HepG2 (cell line): ENCODE results near the gene GH2. TPM values are rescaled to one million over a fixed set of nuclear protein-coding genes. Genes with fewer than 3 reads are reported as not detected.

Experiments used
- ATM ChIP-seq: fragments of 450-650 bp; IDR thresholded peaks from 2 replicates; pipeline ENCODE4 v1.7.1; 2017; ENCODE audit warnings: mild to moderate bottlenecking, borderline replicate concordance
- DRAP1 ChIP-seq: IDR thresholded peaks from 2 replicates; pipeline ENCODE4 v1.6.1; 2016; ENCODE audit warnings: missing genetic modification reagents, missing compliant biosample characterization
- HMG20A ChIP-seq: IDR thresholded peaks from 2 replicates; pipeline ENCODE4 v1.6.1; 2016; ENCODE audit warnings: borderline replicate concordance
- JUN ChIP-seq: sonication (generic); formaldehyde crosslinking; IDR thresholded peaks from 2 replicates; pipeline ENCODE4 v1.4.0; 2020; ENCODE audit warnings: mild to moderate bottlenecking, missing genetic modification reagents
- MAFG ChIP-seq: sonication (generic); formaldehyde crosslinking; IDR thresholded peaks from 2 replicates; pipeline ENCODE4 v1.5.1; 2020; ENCODE audit warnings: mild to moderate bottlenecking, missing genetic modification reagents
- MED13 ChIP-seq: sonication (generic); formaldehyde crosslinking; IDR thresholded peaks from 2 replicates; pipeline ENCODE4 v1.5.0; 2020; ENCODE audit warnings: missing genetic modification reagents
- NAIF1 ChIP-seq: sonication (generic); formaldehyde crosslinking; IDR thresholded peaks from 2 replicates; pipeline ENCODE4 v1.5.0; 2020; ENCODE audit warnings: mild to moderate bottlenecking, missing genetic modification reagents, borderline replicate concordance
- PHF8 ChIP-seq: sonication (generic); formaldehyde crosslinking; IDR thresholded peaks from 2 replicates; pipeline ENCODE4 v1.5.0; 2020; ENCODE audit warnings: missing genetic modification reagents
- POGK ChIP-seq: sonication (generic); formaldehyde crosslinking; conservative IDR thresholded peaks from 2 replicates; pipeline ENCODE4 v1.8.0; 2022; ENCODE audit warnings: mild to moderate bottlenecking, moderate library complexity, missing genetic modification reagents
- STAT5B ChIP-seq: sonication (generic); formaldehyde crosslinking; IDR thresholded peaks from 2 replicates; pipeline ENCODE4 v1.4.0; 2020; ENCODE audit warnings: missing genetic modification reagents
- STAT6 ChIP-seq: sonication (generic); formaldehyde crosslinking; IDR thresholded peaks from 2 replicates; pipeline ENCODE4 v1.4.0; 2020; ENCODE audit warnings: missing genetic modification reagents, mild to moderate bottlenecking, borderline replicate concordance
- ZKSCAN1 ChIP-seq: fragments of 150-350 bp; IDR thresholded peaks from 2 replicates; pipeline ENCODE4 v1.6.1; 2014; ENCODE audit warnings: low read length
- ZKSCAN8 ChIP-seq: IDR thresholded peaks from 2 replicates; pipeline ENCODE4 v1.6.1; 2016; ENCODE audit warnings: borderline replicate concordance, missing genetic modification reagents, missing compliant biosample characterization
- ZNF138 ChIP-seq: sonication (generic); formaldehyde crosslinking; IDR thresholded peaks from 2 replicates; pipeline ENCODE4 v1.5.0; 2020; ENCODE audit warnings: mild to moderate bottlenecking, low read depth, missing genetic modification reagents
- ZNF414 ChIP-seq: sonication (generic); formaldehyde crosslinking; IDR thresholded peaks from 2 replicates; pipeline ENCODE4 v1.5.0; 2020; ENCODE audit warnings: missing genetic modification reagents
- ZNF546 ChIP-seq: sonication (generic); formaldehyde crosslinking; conservative IDR thresholded peaks from 2 replicates; pipeline ENCODE4 v1.8.1; 2023; ENCODE audit warnings: mild to moderate bottlenecking, missing genetic modification reagents
- ZNF768 ChIP-seq: sonication (generic); formaldehyde crosslinking; IDR thresholded peaks from 2 replicates; pipeline ENCODE4 v1.4.0; 2020; ENCODE audit warnings: missing genetic modification reagents
- ZNF776 ChIP-seq: sonication (generic); formaldehyde crosslinking; IDR thresholded peaks from 2 replicates; pipeline ENCODE4 v1.4.0; 2020; ENCODE audit warnings: mild to moderate bottlenecking, missing genetic modification reagents
- ZNF839 ChIP-seq: sonication (generic); formaldehyde crosslinking; IDR thresholded peaks from 2 replicates; pipeline ENCODE4 v1.4.0; 2020; ENCODE audit warnings: missing genetic modification reagents, mild to moderate bottlenecking, borderline replicate concordance
- polyA plus RNA-seq, 8 experiments: library from polyadenylated mRNA; depleted of rRNA in 3 of 8; stranded (reverse) in 7 of 8; unstranded in 1 of 8; fragments of >200 nt; fragmentation: Illumina TruSeq in 4 of 8; extraction: Trizol in 4 of 8; gene quantifications; 2 replicates each; pipeline versions ENCODE4 v1.2.1 to v1.2.3, GENCODE V29; 2011 to 2016; ENCODE audit warnings: low read depth in 4 of 8, missing spikeins in 1 of 8, mixed read lengths in 1 of 8; ENCODE audit not compliant: insufficient read depth in 1 of 8
- total RNA-seq, 5 experiments: library from RNA; depleted of rRNA; stranded (reverse); fragments of >200 nt; fragmentation: Illumina TruSeq; extraction: Trizol; gene quantifications; 2 replicates each; pipeline ENCODE4 v1.2.3, GENCODE V29; 2016; ENCODE audit warnings: low read depth in 1 of 5
- TF ChIP-seq, protein P1 (sequence below), 2 experiments: IDR thresholded peaks; 2 replicates each; pipeline ENCODE4 v1.6.1; 2011 to 2012; ENCODE audit warnings: low read length in 2 of 2, borderline replicate concordance in 1 of 2, low read depth in 1 of 2, mild to moderate bottlenecking in 1 of 2, moderate library complexity in 1 of 2

Gene GH2
- total and polyA plus RNA-seq, 2 of the 13 experiments (the other 11 are each of a cell fraction or from before 2014, with no cell fraction given): not detected

- TF ChIP-seq JUN (CRISPR knock-in tag) (no peak), NAIF1 (CRISPR knock-in tag) (0 out of 2 replicates have a peak, but pooled peaks have one; percentile 23), ZNF839 (CRISPR knock-in tag) (peak; percentile 70; the same call in 1 of the 2 replicates), HMG20A (CRISPR knock-in tag) (no peak), DRAP1 (CRISPR knock-in tag) (no peak), PHF8 (0 out of 2 replicates have a peak, but pooled peaks have one; percentile 14), ZNF776 (CRISPR knock-in tag) (peak; percentile 77; the same call in 1 of the 2 replicates), MED13 (CRISPR knock-in tag) (no peak), ZNF768 (CRISPR knock-in tag) (peak; percentile 45; the same call in 1 of the 2 replicates), STAT5B (no peak), ZKSCAN1 (no peak), ZNF546 (CRISPR knock-in tag) (0 out of 2 replicates have a peak, but pooled peaks have one; percentile 41), ZNF138 (CRISPR knock-in tag) (peak; percentile 34; the same call in 1 of the 2 replicates), STAT6 (CRISPR knock-in tag) (no peak), MAFG (CRISPR knock-in tag) (no peak), POGK (CRISPR knock-in tag) (0 out of 2 replicates have a peak, but pooled peaks have one; percentile 29), ZKSCAN8 (CRISPR knock-in tag) (no peak), ZNF414 (CRISPR knock-in tag) (0 out of 2 replicates have a peak, but pooled peaks have one; percentile 11), ATM (no peak)
- TF ChIP-seq, protein P1, sequence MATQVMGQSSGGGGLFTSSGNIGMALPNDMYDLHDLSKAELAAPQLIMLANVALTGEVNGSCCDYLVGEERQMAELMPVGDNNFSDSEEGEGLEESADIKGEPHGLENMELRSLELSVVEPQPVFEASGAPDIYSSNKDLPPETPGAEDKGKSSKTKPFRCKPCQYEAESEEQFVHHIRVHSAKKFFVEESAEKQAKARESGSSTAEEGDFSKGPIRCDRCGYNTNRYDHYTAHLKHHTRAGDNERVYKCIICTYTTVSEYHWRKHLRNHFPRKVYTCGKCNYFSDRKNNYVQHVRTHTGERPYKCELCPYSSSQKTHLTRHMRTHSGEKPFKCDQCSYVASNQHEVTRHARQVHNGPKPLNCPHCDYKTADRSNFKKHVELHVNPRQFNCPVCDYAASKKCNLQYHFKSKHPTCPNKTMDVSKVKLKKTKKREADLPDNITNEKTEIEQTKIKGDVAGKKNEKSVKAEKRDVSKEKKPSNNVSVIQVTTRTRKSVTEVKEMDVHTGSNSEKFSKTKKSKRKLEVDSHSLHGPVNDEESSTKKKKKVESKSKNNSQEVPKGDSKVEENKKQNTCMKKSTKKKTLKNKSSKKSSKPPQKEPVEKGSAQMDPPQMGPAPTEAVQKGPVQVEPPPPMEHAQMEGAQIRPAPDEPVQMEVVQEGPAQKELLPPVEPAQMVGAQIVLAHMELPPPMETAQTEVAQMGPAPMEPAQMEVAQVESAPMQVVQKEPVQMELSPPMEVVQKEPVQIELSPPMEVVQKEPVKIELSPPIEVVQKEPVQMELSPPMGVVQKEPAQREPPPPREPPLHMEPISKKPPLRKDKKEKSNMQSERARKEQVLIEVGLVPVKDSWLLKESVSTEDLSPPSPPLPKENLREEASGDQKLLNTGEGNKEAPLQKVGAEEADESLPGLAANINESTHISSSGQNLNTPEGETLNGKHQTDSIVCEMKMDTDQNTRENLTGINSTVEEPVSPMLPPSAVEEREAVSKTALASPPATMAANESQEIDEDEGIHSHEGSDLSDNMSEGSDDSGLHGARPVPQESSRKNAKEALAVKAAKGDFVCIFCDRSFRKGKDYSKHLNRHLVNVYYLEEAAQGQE (IDR thresholded peaks at IDR 0.05; ENCODE audit: borderline replicate concordance in 1 of 2, low read depth in 1 of 2, low read length in 2 of 2): no peak
These were observed 41.0 kb downstream of the GH2 start (continued) for GRCh38 chr17:63840591-63841349.
